Measurements from ENCODE around the gene SPSB4.

The SPSB4 gene

GRCh38 chr3:141167681-141168080 is 116.5 kb downstream of the SPSB4 start:
- no peak for DNase-seq

- no peak for DNase-seq
Measured at GRCh38 chr3:141170678-141171295, 119.6 kb downstream of the SPSB4 start.

DNA sequence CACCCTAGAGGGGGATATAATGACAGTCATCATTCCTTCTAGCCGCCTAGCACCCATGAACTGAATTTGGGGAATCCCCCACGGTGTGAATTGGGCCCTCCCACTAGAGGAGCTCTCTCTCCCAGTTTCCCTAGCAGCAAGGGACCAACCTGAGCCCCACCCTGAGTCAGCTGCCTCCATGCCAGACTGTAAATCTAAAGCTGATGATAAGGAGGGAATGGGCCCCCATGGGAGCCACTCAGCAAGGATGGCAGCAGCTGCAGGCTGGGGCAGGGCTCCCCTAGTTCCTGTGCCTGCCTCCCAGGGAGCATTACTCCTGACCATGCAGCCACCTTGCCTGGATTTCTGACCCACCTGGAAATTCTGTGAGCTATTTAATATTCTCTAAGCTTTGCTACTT is 123.5 kb downstream of the SPSB4 start:
- no peak for DNase-seq

DNA sequence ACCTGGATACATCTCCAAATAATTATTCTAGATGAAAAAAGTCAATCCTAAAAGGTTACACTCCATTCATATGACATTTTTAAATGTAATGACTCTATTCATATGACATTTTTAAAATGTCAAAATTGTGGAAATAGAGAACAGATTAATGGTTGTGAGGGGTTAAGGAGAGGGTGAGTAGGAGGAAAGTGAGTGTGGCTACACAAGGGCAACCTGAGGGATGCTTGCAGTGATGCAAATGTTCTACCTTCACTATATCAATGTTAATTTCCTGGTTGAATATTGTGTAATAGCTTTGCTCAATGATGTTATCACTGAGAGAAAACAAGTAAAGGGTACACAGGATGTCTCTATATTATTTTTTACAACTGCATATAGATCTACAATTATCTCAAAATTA is 125.6 kb downstream of the SPSB4 start:
- DNase-seq, result no peak

GRCh38 chr3:141178026-141178425 is 126.9 kb downstream of the SPSB4 start:
- no peak for DNase-seq

DNA sequence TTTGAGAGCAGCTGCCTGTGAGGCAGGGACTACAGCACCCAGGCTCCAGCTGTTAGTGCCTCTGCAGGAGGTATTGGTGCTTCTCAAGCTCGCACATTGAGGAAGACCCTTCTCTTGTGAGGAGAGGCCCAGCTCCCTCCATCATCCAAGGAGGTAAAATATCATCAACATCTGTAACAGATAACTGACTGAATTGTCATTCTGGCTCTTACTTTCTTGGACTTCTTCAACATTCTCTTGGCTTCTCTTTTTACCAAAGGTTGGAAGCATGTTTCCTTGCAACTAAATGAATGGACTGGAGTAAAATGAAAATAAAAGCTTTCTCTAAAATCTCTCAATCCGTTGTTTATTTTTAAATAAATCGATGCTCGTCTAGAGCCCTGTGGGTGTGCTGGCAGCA is 127.4 kb downstream of the SPSB4 start:
- DNase-seq, result no peak

- DNase-seq, result no peak
Measured at GRCh38 chr3:141179983-141180382, 128.8 kb downstream of the SPSB4 start.

GRCh38 chr3:141181196-141181595 is 130.0 kb downstream of the SPSB4 start:
- DNase-seq, result no peak

GRCh38 chr3:141181819-141182218 is 130.7 kb downstream of the SPSB4 start:
- no peak for DNase-seq

DNA sequence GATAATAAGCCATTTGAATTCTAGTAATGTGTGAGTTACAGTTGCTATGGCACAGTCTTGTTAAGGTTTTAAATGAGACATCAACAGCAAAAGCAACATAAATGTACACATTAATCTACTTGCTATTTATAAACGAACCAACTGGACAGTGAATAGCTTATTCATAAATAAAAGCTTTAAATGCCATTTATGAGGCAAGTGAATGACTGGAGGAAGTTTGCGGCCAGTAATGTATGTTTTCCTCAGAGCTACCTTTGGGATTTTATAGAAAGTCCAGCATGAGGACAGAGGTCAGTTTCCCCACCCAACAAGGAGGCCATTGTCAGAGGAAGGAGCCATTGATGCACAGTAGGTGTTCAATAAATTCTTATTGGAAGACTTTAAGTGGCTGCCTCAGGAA is 132.5 kb downstream of the SPSB4 start:
- no peak for DNase-seq

DNA sequence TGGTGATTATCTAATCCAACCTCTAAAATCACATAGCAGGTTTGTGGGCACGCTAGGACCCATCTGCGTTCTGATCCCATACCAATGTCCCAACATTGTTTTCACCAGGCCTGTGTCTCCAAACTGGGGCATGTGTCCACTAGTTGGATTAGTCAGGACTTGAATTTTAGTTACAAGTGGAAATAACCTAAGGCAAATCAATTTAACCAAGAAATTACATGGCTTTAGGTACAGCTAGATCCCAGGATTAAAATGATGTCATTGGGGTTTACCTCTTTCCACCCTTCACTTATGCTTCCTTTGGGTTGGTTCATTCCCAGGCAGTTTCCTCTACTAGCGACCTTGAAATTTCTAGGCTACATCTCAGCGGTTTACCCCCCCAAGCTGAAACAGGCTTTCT is 133.3 kb downstream of the SPSB4 start:
- DNase-seq, result no peak

DNA sequence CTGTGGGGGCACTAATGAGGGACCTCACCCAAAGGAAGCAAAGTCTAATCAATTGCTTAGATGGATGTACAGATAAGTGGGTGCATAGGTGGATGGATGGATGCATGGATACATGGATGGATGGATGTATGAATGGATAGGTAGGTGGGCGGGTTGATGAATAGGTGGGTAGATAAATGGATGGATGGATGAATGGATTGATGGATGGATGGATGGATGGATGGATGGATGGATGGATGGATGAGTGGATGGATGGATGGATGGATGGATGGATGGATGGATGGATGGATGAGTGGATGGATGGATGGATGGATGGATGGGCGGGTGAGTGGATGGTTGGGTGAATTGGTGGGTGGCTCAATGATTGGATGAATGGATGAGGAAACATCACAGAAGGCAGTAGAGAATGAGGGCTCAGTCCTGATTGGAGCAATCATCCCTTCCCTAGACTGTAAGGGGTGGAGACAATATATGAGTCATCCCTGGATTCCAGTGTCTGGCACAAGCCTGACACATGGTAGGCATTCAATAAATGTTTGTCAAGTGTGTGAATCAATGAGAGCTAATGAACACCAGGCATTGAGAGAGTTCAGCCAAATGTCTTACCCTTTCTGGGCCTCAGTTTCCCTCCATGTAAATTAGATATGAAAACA is 140.1 kb downstream of the SPSB4 start:
- DNase-seq, result no peak

GRCh38 chr3:141192345-141192744 is 141.2 kb downstream of the SPSB4 start:
- peak; percentile 93 for DNase-seq

DNA sequence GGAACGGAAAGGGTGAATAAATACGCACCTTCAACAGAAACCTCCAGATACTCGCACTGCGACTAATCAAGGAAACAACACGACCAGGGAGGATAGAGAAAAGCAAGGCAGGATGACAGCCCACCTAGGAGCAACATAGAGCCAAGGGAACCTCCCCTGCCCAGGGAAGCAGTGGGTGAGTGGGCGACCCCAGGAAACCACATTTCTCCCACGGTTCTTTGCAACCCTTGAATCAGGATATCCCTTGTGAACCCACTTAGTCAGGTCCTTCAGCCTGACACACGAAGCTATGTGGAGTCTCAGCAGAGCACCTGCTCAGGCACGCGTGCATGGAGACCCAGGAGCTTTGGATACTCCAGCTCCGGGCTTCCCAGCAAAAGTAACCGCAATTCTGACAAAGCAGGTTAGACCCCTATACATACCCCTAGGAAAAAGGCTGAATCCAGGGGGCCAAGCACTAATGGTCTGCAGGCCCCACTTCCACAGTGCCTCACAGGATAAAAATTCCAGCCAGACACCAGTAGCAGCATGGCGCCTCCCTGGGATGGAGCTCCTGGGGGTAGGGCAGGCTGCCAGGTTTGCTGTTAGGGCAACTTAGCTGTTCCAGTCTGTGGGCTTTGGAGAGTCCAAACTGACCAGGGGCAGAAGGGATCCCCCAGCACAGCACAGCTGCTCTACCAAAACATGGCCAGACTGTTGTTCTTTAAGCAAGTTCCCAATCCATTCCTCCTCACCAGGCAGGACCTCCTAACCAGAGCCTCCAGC is 142.1 kb downstream of the SPSB4 start:
- no peak for DNase-seq
